IMR-90 (cell line): ENCODE data around the gene PAM16. TPM values are rescaled to one million over a fixed set of nuclear protein-coding genes. Genes with fewer than 3 reads are reported as not detected.

Source experiments
- ATAC-seq: fragments of 200-7000 bp; cut with Tn5 transposase; 2 replicates; pipeline ENCODE4 v1.9.1; 2020; ENCODE audit warnings: low read depth, mild to moderate bottlenecking, moderate library complexity
- BruUV-seq: library from RNA; stranded (reverse); fragments of 400-500 nt; replicated peaks from 2 replicates; lab custom pipeline; 2021; lab: Mats Ljungman, UMichigan
- CTCF ChIA-PET: fragments of 300-600 bp; formaldehyde crosslinking; extraction: SDS; loops from one replicate; lab custom pipeline; 2021; ENCODE audit warnings: antibody characterized with exemption; lab: Yijun Ruan, JAX
- POLR2A ChIA-PET: fragments of 300-600 bp; sonication (Branson Sonifier 250); formaldehyde crosslinking; loops from one replicate; lab custom pipeline; 2022; ENCODE audit warnings: antibody characterized with exemption; ENCODE audit not compliant: unreplicated experiment; lab: Charles Lee
- DNase-seq: peaks from one replicate; pipeline ENCODE4 v3.0.0; 2013
- H2AFZ ChIP-seq: replicated peaks from 2 replicates; pipeline ENCODE3; 2013; ENCODE audit warnings: low read length, mild to moderate bottlenecking; ENCODE audit not compliant: poor library complexity
- H2AK5ac ChIP-seq: 2 replicates; pipeline ENCODE4 v1.6.1; 2013; ENCODE audit warnings: low read depth, low read length, inconsistent platforms
- H2AK9ac ChIP-seq: replicated peaks from 2 replicates; pipeline ENCODE3; 2013; ENCODE audit warnings: mild to moderate bottlenecking, low read depth, low read length, moderate library complexity; ENCODE audit not compliant: poor library complexity
- H2BK120ac ChIP-seq: 2 replicates; pipeline ENCODE4 v1.6.1; 2013; ENCODE audit warnings: low read depth, low read length, inconsistent platforms
- H2BK15ac ChIP-seq: 3 replicates; pipeline ENCODE4 v1.6.1; 2013; ENCODE audit warnings: low read depth, low read length, inconsistent platforms
- H2BK20ac ChIP-seq: 2 replicates; pipeline ENCODE4 v1.6.1; 2013; ENCODE audit warnings: low read depth, mild to moderate bottlenecking, inconsistent platforms, low read length, moderate library complexity
- H2BK5ac ChIP-seq: 2 replicates; pipeline ENCODE4 v1.6.1; 2013; ENCODE audit warnings: mild to moderate bottlenecking, low read depth, low read length, inconsistent platforms; ENCODE audit not compliant: poor library complexity, severe bottlenecking
- H3K14ac ChIP-seq: replicated peaks from 2 replicates; pipeline ENCODE4 v1.6.1; 2013; ENCODE audit warnings: low read depth, low read length, inconsistent platforms
- H3K18ac ChIP-seq: 2 replicates; pipeline ENCODE4 v1.6.1; 2013; ENCODE audit warnings: low read depth, low read length, control low read depth
- H3K23ac ChIP-seq: 2 replicates; pipeline ENCODE4 v1.6.1; 2013; ENCODE audit warnings: low read depth, low read length, inconsistent platforms
- H3K27ac ChIP-seq: 2 replicates; pipeline ENCODE4 v1.5.1; 2013; ENCODE audit warnings: mild to moderate bottlenecking, control low read depth, low read length; ENCODE audit not compliant: insufficient read depth
- H3K27me3 ChIP-seq: 2 replicates; pipeline ENCODE4 v1.6.1; 2013; ENCODE audit warnings: low read length; ENCODE audit not compliant: control insufficient read depth, insufficient read depth
- H3K36me3 ChIP-seq: 2 replicates; pipeline ENCODE4 v1.6.1; 2013; ENCODE audit warnings: low read length, mixed read lengths; ENCODE audit not compliant: control insufficient read depth, insufficient read depth
- H3K4ac ChIP-seq: 2 replicates; pipeline ENCODE4 v1.6.1; 2013; ENCODE audit warnings: low read depth, low read length, inconsistent platforms
- H3K4me1 ChIP-seq: 2 replicates; pipeline ENCODE4 v1.6.1; 2013; ENCODE audit warnings: low read length, mixed read lengths; ENCODE audit not compliant: control insufficient read depth, insufficient read depth
- H3K4me2 ChIP-seq: 2 replicates; pipeline ENCODE4 v1.6.1; 2013; ENCODE audit warnings: low read depth, mild to moderate bottlenecking, control low read depth, low read length, moderate library complexity
- H3K4me3 ChIP-seq: 2 replicates; pipeline ENCODE4 v1.5.1; 2013; ENCODE audit warnings: low read depth, mild to moderate bottlenecking, control low read depth, low read length, moderate library complexity; ENCODE audit not compliant: insufficient read depth
- H3K56ac ChIP-seq: 2 replicates; pipeline ENCODE4 v1.6.1; 2013; ENCODE audit warnings: low read length, inconsistent platforms; ENCODE audit not compliant: insufficient read depth; ENCODE audit errors: extremely low read depth
- H3K79me1 ChIP-seq, 2 experiments: 2 replicates each; pipeline ENCODE4 v1.6.1; 2013; ENCODE audit warnings: low read length in 2 of 2, inconsistent platforms in 1 of 2, low read depth in 1 of 2
- H3K9ac ChIP-seq: 2 replicates; pipeline ENCODE4 v1.6.1; 2013; ENCODE audit warnings: low read depth, low read length, control low read depth
- H3K9me1 ChIP-seq: 2 replicates; pipeline ENCODE4 v1.6.1; 2013; ENCODE audit warnings: low read length, inconsistent platforms; ENCODE audit not compliant: insufficient read depth
- H3K9me3 ChIP-seq: 2 replicates; pipeline ENCODE4 v1.6.1; 2013; ENCODE audit warnings: low read length; ENCODE audit not compliant: control insufficient read depth, insufficient read depth
- H4K20me1 ChIP-seq: 2 replicates; pipeline ENCODE4 v1.6.1; 2013; ENCODE audit warnings: low read length, inconsistent platforms; ENCODE audit not compliant: insufficient read depth
- H4K5ac ChIP-seq: 2 replicates; pipeline ENCODE4 v1.6.1; 2013; ENCODE audit warnings: mild to moderate bottlenecking, low read depth, low read length, control low read depth
- H4K8ac ChIP-seq, 2 experiments: 2 replicates each; pipeline ENCODE4 v1.6.1; 2013; ENCODE audit warnings: low read depth in 2 of 2, low read length in 2 of 2, control low read depth in 1 of 2, inconsistent platforms in 1 of 2
- H4K91ac ChIP-seq: 2 replicates; pipeline ENCODE4 v1.6.1; 2013; ENCODE audit warnings: low read depth, low read length, inconsistent platforms; ENCODE audit not compliant: insufficient read depth
- MXI1 ChIP-seq: IDR thresholded peaks from 2 replicates; pipeline ENCODE4 v1.6.1; 2012; ENCODE audit warnings: low read depth, mild to moderate bottlenecking, low read length, moderate library complexity, borderline replicate concordance
- WGBS, 2 experiments: methylation state at CpG; one replicate each; pipeline versions ENCODE4 v1.1.5 to v1.1.7; 2013; ENCODE audit warnings: missing lambda C conversion rate in 2 of 2; ENCODE audit not compliant: insufficient read length in 1 of 2; ENCODE audit errors: extremely low coverage in 2 of 2; 5-methylcytosine and 5-hydroxymethylcytosine counted together
- dilution Hi-C: fragments of 300-500 bp; cut with HindIII; formaldehyde crosslinking; loops from one replicate; pipeline ENCODE4 v1.14.3; 2018; ENCODE audit warnings: low sequenced_read_pairs; ENCODE audit not compliant: unreplicated experiment
- in situ Hi-C: fragments of 300-500 bp; cut with MboI; formaldehyde crosslinking; loops from 3 replicates; pipeline ENCODE4 v1.14.3; 2019; ENCODE audit warnings: low sequenced_read_pairs, inconsistent platforms, mixed read lengths
- intact Hi-C: fragments of 100-400 bp; cut with micrococcal nuclease; formaldehyde crosslinking; loops from 2 replicates; pipeline ENCODE4 v1.10.0; 2022
- polyA plus RNA-seq, 3 experiments: library from polyadenylated mRNA; depleted of rRNA; stranded (reverse); fragments of >200 nt; gene quantifications; 2 replicates each; pipeline ENCODE4 v1.2.3, GENCODE V29; 2012; ENCODE audit warnings: low replicate concordance in 1 of 3
- total RNA-seq: library from RNA; depleted of rRNA; stranded (reverse); fragments of >200 nt; gene quantifications from 2 replicates; pipeline ENCODE4 v1.2.3, GENCODE V29; 2012
- TF ChIP-seq, protein P1 (sequence below): fragments of 150-350 bp; IDR thresholded peaks from 2 replicates; pipeline ENCODE4 v1.6.1; 2016; ENCODE audit warnings: low read depth, mild to moderate bottlenecking, low read length, moderate library complexity, borderline replicate concordance
- TF ChIP-seq, protein P2 (sequence below): fragments of 150-350 bp; IDR thresholded peaks from 2 replicates; pipeline ENCODE4 v1.6.1; 2017; ENCODE audit warnings: mild to moderate bottlenecking, antibody characterized with exemption, low read length, low read depth

PAM16 gene
- total and polyA plus RNA-seq, 2 of the 4 experiments (the other 2 are of a cell fraction), result 17.9 to 48.4 TPM

DNA sequence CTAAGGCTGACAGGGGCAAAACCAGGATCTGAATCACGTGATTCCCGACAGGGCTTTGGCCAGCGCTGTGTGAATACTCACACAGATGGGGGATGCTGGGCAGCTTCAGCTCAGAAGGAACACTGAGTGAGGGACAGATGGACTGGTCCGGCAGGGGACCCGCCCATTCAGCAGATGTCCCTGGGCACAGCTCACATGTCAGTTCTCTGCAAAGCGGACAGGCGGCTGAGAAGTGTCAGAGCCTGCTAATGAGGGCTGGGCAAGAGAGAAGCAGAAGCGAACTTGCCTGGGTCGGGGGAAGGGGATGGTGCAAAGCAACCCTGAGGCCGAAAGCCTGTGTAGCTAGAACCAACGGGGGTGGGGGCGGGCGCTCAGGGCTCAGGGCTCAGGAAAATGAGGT, 47.1 kb downstream of the PAM16 start:
- Histone ChIP-seq H3K9ac (no peak overlapping the region), H3K9me1 (peaks cover 8% of the 10 kb centered on the region), H4K20me1 (no peaks in the 10 kb centered on the region), H4K91ac (no peak overlapping the region), H3K9me3 (no peaks in the 10 kb centered on the region), H2BK5ac (no peak overlapping the region), H2BK20ac (no peak overlapping the region), H3K27ac (no peak overlapping the region), H2AFZ (peak overlapping the region; percentile 61), H3K36me3 (peaks cover 2% of the 10 kb centered on the region; the same call in 1 of the 2 replicates), H3K79me1 (peaks cover 9 to 36% of the 10 kb centered on the region in 2 experiments; a peak in 3 of 4 replicates), H3K4ac (no peak overlapping the region), H2BK120ac (no peak overlapping the region), H4K8ac (0 out of 4 replicates have a peak overlapping the region, but pooled peaks of 1 of the 2 experiments have one; percentile 9), H3K27me3 (no peaks in the 10 kb centered on the region), H2AK5ac (no peak overlapping the region), H3K14ac (no peak overlapping the region), H3K56ac (no peak overlapping the region), H2BK15ac (no peak overlapping the region), H3K4me3 (no peak overlapping the region), H4K5ac (no peak overlapping the region), H3K23ac (no peak overlapping the region), H3K4me2 (no peak overlapping the region), H3K18ac (no peak overlapping the region), H2AK9ac (peak overlapping the region; percentile 55), H3K4me1 (peaks cover 7% of the 10 kb centered on the region)
- no TSS peak for BruUV-seq
- intact Hi-C loops, result no loop called here
- dilution Hi-C loops, result no loop called here
- 50% methylated on average over 6 of the region's 13 CpGs; no CpG with 5 or more reads in 1 of the 2 experiments for WGBS, 2 experiments
- ChIA-PET CTCF (no interaction called here), POLR2A (no interaction called here)
- DNase-seq, result no peak
- no peak for ATAC-seq
- in situ Hi-C loops, result no loop called here
- TF ChIP-seq, protein P1, sequence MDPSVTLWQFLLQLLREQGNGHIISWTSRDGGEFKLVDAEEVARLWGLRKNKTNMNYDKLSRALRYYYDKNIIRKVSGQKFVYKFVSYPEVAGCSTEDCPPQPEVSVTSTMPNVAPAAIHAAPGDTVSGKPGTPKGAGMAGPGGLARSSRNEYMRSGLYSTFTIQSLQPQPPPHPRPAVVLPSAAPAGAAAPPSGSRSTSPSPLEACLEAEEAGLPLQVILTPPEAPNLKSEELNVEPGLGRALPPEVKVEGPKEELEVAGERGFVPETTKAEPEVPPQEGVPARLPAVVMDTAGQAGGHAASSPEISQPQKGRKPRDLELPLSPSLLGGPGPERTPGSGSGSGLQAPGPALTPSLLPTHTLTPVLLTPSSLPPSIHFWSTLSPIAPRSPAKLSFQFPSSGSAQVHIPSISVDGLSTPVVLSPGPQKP, result no peak
- TF ChIP-seq, protein P2, sequence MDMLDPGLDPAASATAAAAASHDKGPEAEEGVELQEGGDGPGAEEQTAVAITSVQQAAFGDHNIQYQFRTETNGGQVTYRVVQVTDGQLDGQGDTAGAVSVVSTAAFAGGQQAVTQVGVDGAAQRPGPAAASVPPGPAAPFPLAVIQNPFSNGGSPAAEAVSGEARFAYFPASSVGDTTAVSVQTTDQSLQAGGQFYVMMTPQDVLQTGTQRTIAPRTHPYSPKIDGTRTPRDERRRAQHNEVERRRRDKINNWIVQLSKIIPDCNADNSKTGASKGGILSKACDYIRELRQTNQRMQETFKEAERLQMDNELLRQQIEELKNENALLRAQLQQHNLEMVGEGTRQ, result 0 out of 2 replicates have a peak, but pooled peaks have one; percentile 11
- TF ChIP-seq MXI1, result no peak
